Kidney epithelial cell (primary cell): ENCODE data around the gene TBC1D2. TPM values are rescaled to one million over a fixed set of nuclear protein-coding genes. Genes with fewer than 3 reads are reported as not detected.
"Not testable (repeated sequence)": the region's sequence is repeated elsewhere in the genome, so short reads cannot be mapped to it uniquely, and the experiment has no call there.

Source experiments
- DNase-seq: peaks from one replicate; pipeline ENCODE4 v3.0.0-alpha.2; 2010; ENCODE audit warnings: low read depth
- H3K27me3 ChIP-seq: 2 replicates; pipeline ENCODE4 v1.6.0; 2011; ENCODE audit warnings: low read length; ENCODE audit not compliant: control insufficient read depth, insufficient read depth
- H3K36me3 ChIP-seq: 2 replicates; pipeline ENCODE4 v1.5.1; 2011; ENCODE audit warnings: low read length; ENCODE audit not compliant: control insufficient read depth, insufficient read depth
- H3K4me3 ChIP-seq: 2 replicates; pipeline ENCODE4 v1.5.1; 2011; ENCODE audit warnings: low read depth, mild to moderate bottlenecking, control low read depth, low read length
- CTCF ChIP-seq: IDR thresholded peaks from 2 replicates; pipeline ENCODE4 v1.5.1; 2011; ENCODE audit warnings: mild to moderate bottlenecking, moderate library complexity, low read length, control low read depth, inconsistent platforms; ENCODE audit not compliant: insufficient read depth, poor library complexity, severe bottlenecking
- total RNA-seq: library from RNA; depleted of rRNA; stranded (reverse); fragments of >200 nt; gene quantifications from 2 replicates; pipeline ENCODE4 v1.2.3, GENCODE V29; 2015

The TBC1D2 gene
- total RNA-seq, 1 donor from 2014 or later: 21.4 TPM

- H3K27me3 ChIP-seq: no peaks in the 10 kb centered on the region
- no peak for TF ChIP-seq CTCF
Observed at GRCh38 chr9:98176391-98177259, 78.8 kb downstream of the TBC1D2 start.

GRCh38 chr9:98175762-98176161 lies 79.7 kb downstream of the TBC1D2 start:
- H3K4me3 ChIP-seq: no peak overlapping the region
- no peak for TF ChIP-seq CTCF
- no peaks in the 10 kb centered on the region for H3K27me3 ChIP-seq
- no peaks in the 10 kb centered on the region for H3K36me3 ChIP-seq
- DNase-seq: no peak

More at GRCh38 chr9:98176391-98177259, 78.8 kb downstream of the TBC1D2 start:
- DNase-seq: no peak
- Histone ChIP-seq H3K36me3 (no peaks in the 10 kb centered on the region), H3K4me3 (no peak overlapping the region)

GRCh38 chr9:98175028-98175569 lies 80.3 kb downstream of the TBC1D2 start:
- no peaks in the 10 kb centered on the region for H3K36me3 ChIP-seq
- no peak for DNase-seq
- H3K4me3 ChIP-seq: no peak overlapping the region
- no peaks in the 10 kb centered on the region for H3K27me3 ChIP-seq
- no peak for TF ChIP-seq CTCF

GRCh38 chr9:98174502-98174918 lies 80.9 kb downstream of the TBC1D2 start:
- DNase-seq, H3K36me3 ChIP-seq, H3K27me3 ChIP-seq, H3K4me3 ChIP-seq: not testable (repeated sequence)

- TF ChIP-seq CTCF: no peak
Observed at GRCh38 chr9:98173181-98173580, 82.3 kb downstream of the TBC1D2 start.

GRCh38 chr9:98172604-98173003 lies 82.8 kb downstream of the TBC1D2 start:
- no peak overlapping the region for H3K4me3 ChIP-seq
- no peak for TF ChIP-seq CTCF
- no peak for DNase-seq
- no peaks in the 10 kb centered on the region for H3K27me3 ChIP-seq
- no peaks in the 10 kb centered on the region for H3K36me3 ChIP-seq

More at GRCh38 chr9:98173181-98173580, 82.3 kb downstream of the TBC1D2 start:
- Histone ChIP-seq H3K4me3 (no peak overlapping the region), H3K36me3 (no peaks in the 10 kb centered on the region), H3K27me3 (no peaks in the 10 kb centered on the region)
- no peak for DNase-seq
